ENCODE data around the gene KCNJ3. TPM values are rescaled to one million over a fixed set of nuclear protein-coding genes. Genes with fewer than 3 reads are reported as not detected.

KCNJ3 gene
- total and polyA plus RNA-seq, 2 donors (not counting 1 experiment from before 2014, with no cell fraction given) = not detected

DNA sequence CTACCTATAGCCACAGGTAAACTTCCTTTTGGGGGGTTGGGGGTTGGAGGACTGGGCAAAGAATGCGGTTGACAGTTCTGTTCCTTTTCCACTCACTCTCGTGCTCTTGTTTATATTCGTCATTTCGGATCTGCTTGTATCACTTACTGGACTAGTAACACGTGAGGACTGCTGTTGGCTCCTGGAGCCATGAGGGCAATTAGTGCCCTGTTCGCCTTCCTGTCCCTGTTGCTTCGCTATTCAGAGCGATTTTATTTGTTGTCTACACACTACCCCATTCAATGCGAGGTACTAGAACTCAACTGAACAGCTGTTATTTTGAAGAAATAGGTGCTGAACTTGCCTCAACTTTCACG lies 1.1 kb downstream of the KCNJ3 start:
- no peak for TF ChIP-seq CTCF (conservative IDR thresholded peaks at IDR 0.05 in 1 of 2, IDR thresholded peaks at IDR 0.05 in 1 of 2; ENCODE audit: low read depth in 1 of 2, low read length in 2 of 2)
- TF ChIP-seq EZH2 (IDR thresholded peaks at IDR 0.05; ENCODE audit: low read length, missing control alignments) = no peak
- Histone ChIP-seq H3K4me3 (replicated peaks in 1 of 4; ENCODE audit: control extremely low read depth in 1 of 4, insufficient read depth in 1 of 4, low read depth in 3 of 4, low read length in 4 of 4) (no peak overlapping the region), H3K9me3 (ENCODE audit: control insufficient read depth, insufficient read depth, low read depth, low read length) (no peaks in the 10 kb centered on the region), H3K4me1 (ENCODE audit: control insufficient read depth, extremely low read depth, insufficient read depth, low read length) (no peaks in the 10 kb centered on the region), H3K9ac (ENCODE audit: insufficient read depth, low read length) (no peak overlapping the region), H3K27ac (ENCODE audit: insufficient read depth, low read length) (no peak overlapping the region), H3K4me2 (ENCODE audit: extremely low read depth, insufficient read depth, low read length) (no peak overlapping the region), H2AFZ (ENCODE audit: low read length) (no peak overlapping the region), H3K36me3 (ENCODE audit: control insufficient read depth, insufficient read depth, low read length) (no peaks in the 10 kb centered on the region), H3K27me3 (ENCODE audit: control insufficient read depth, insufficient read depth, low read length) (no peaks in the 10 kb centered on the region), H3K79me2 (ENCODE audit: control insufficient read depth, insufficient read depth, low read length) (no peaks in the 10 kb centered on the region), H4K20me1 (ENCODE audit: control insufficient read depth, extremely low read depth, insufficient read depth, low read length) (no peaks in the 10 kb centered on the region)
- DNase-seq (ENCODE audit: low read depth in 2 of 2) = no peak

DNA sequence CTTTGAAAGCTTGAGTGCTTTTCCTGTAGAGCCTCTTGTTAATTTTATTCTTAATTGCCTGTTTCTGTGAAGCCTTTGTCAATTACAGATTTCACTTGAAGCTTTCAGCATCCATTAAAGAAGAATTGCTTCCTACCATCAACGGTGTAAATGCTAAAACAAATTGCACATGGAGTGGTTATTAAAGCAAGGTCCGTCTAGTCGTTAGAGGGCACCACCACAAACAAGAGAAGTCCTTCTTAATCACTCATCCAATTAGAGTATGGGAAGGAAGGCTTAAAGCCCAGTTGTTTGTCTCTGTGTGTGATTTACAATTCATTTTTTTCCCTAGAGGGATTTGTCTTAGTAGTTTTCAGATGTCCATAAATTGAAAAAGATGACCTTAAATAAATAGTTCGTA lies 1.6 kb downstream of the KCNJ3 start:
- Histone ChIP-seq H3K4me3 (replicated peaks in 1 of 4; ENCODE audit: control extremely low read depth in 1 of 4, insufficient read depth in 1 of 4, low read depth in 3 of 4, low read length in 4 of 4) (no peak overlapping the region), H3K9me3 (ENCODE audit: control insufficient read depth, insufficient read depth, low read depth, low read length) (no peaks in the 10 kb centered on the region), H4K20me1 (ENCODE audit: control insufficient read depth, extremely low read depth, insufficient read depth, low read length) (no peaks in the 10 kb centered on the region), H3K9ac (ENCODE audit: insufficient read depth, low read length) (no peak overlapping the region), H2AFZ (ENCODE audit: low read length) (no peak overlapping the region), H3K4me2 (ENCODE audit: extremely low read depth, insufficient read depth, low read length) (no peak overlapping the region), H3K4me1 (ENCODE audit: control insufficient read depth, extremely low read depth, insufficient read depth, low read length) (no peaks in the 10 kb centered on the region), H3K27me3 (ENCODE audit: control insufficient read depth, insufficient read depth, low read length) (no peaks in the 10 kb centered on the region), H3K27ac (ENCODE audit: insufficient read depth, low read length) (no peak overlapping the region), H3K36me3 (ENCODE audit: control insufficient read depth, insufficient read depth, low read length) (no peaks in the 10 kb centered on the region), H3K79me2 (ENCODE audit: control insufficient read depth, insufficient read depth, low read length) (no peaks in the 10 kb centered on the region)
- TF ChIP-seq EZH2 (IDR thresholded peaks at IDR 0.05; ENCODE audit: low read length, missing control alignments) = no peak
- TF ChIP-seq CTCF (conservative IDR thresholded peaks at IDR 0.05 in 1 of 2, IDR thresholded peaks at IDR 0.05 in 1 of 2; ENCODE audit: low read depth in 1 of 2, low read length in 2 of 2) = no peak
- DNase-seq (ENCODE audit: low read depth in 2 of 2) = no peak

GRCh38 chr2:154704991-154705390 lies 6.5 kb downstream of the KCNJ3 start:
- H3K9ac ChIP-seq (ENCODE audit: insufficient read depth, low read length) = no peak overlapping the region
- no peak overlapping the region for H3K4me2 ChIP-seq (ENCODE audit: extremely low read depth, insufficient read depth, low read length)
- no peak overlapping the region for H3K4me3 ChIP-seq (replicated peaks in 1 of 4; ENCODE audit: control extremely low read depth in 1 of 4, insufficient read depth in 1 of 4, low read depth in 3 of 4, low read length in 4 of 4)
- H3K4me1 ChIP-seq (ENCODE audit: control insufficient read depth, extremely low read depth, insufficient read depth, low read length) = no peaks in the 10 kb centered on the region
- no peak overlapping the region for H3K27ac ChIP-seq (ENCODE audit: insufficient read depth, low read length)
- no peaks in the 10 kb centered on the region for H3K36me3 ChIP-seq (ENCODE audit: control insufficient read depth, insufficient read depth, low read length)
- no peaks in the 10 kb centered on the region for H3K27me3 ChIP-seq (ENCODE audit: control insufficient read depth, insufficient read depth, low read length)
- H2AFZ ChIP-seq (ENCODE audit: low read length) = no peak overlapping the region
- H4K20me1 ChIP-seq (ENCODE audit: control insufficient read depth, extremely low read depth, insufficient read depth, low read length) = no peaks in the 10 kb centered on the region
- TF ChIP-seq EZH2 (IDR thresholded peaks at IDR 0.05; ENCODE audit: low read length, missing control alignments) (no peak), CTCF (conservative IDR thresholded peaks at IDR 0.05 in 1 of 2, IDR thresholded peaks at IDR 0.05 in 1 of 2; ENCODE audit: low read depth in 1 of 2, low read length in 2 of 2) (no peak)
- no peak for DNase-seq (ENCODE audit: low read depth in 2 of 2)
- no peaks in the 10 kb centered on the region for H3K9me3 ChIP-seq (ENCODE audit: control insufficient read depth, insufficient read depth, low read depth, low read length)
- no peaks in the 10 kb centered on the region for H3K79me2 ChIP-seq (ENCODE audit: control insufficient read depth, insufficient read depth, low read length)

Measured in fibroblast of lung (primary cell).